Measurements from ENCODE around the gene HSD17B3. TPM values are rescaled to one million over a fixed set of nuclear protein-coding genes. Genes with fewer than 3 reads are reported as not detected.

HSD17B3 gene
- total RNA-seq, 1 experiment from 2014 or later = not detected

DNA sequence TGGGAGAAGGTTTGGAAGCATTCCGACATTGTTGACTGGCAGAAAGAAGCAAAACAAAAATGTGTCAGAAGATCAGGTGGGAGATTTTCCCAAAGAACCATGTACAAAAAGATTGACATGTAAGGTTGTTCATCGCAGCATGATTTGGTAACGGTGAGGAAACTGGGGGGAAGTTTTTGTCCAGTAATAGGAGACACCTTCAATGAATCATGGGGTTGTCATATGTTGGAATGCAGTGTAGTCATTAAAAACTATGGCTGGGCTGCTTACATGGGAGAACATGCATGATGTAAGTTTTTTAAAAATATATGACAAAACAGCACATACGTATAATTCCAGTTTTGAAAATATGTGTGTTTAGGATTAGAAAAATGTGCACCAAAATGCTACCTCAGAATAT lies 50.5 kb downstream of the HSD17B3 start:
- DNase-seq = no peak
- Histone ChIP-seq H3F3A (ENCODE audit: insufficient read depth, low read depth) (no peaks in the 10 kb centered on the region), H3K4me3 (no peak overlapping the region), H3K9me3 (ENCODE audit: insufficient read depth, low read depth) (no peaks in the 10 kb centered on the region), H3K36me3 (ENCODE audit: low read depth) (no peaks in the 10 kb centered on the region), H3K27me3 (ENCODE audit: insufficient read depth, low read depth) (no peaks in the 10 kb centered on the region), H3K27ac (no peak overlapping the region), H4K20me1 (ENCODE audit: insufficient read depth) (no peaks in the 10 kb centered on the region), H3K9me2 (ENCODE audit: insufficient read depth) (no peaks in the 10 kb centered on the region), H3K4me1 (replicated peaks; ENCODE audit: insufficient read depth) (no peaks in the 10 kb centered on the region), H3K79me2 (ENCODE audit: low read depth) (no peaks in the 10 kb centered on the region), H2AFZ (no peak overlapping the region), H3K4me2 (no peak overlapping the region)
- no TSS peak for BruUV-seq (replicated peaks)
- ChIA-PET CTCF (no interaction called here), POLR2A (ENCODE audit: unreplicated experiment) (no interaction called here)
- intact Hi-C loops (cut with micrococcal nuclease; ENCODE audit: unreplicated experiment) = no loop called here
- TF ChIP-seq, protein P1, sequence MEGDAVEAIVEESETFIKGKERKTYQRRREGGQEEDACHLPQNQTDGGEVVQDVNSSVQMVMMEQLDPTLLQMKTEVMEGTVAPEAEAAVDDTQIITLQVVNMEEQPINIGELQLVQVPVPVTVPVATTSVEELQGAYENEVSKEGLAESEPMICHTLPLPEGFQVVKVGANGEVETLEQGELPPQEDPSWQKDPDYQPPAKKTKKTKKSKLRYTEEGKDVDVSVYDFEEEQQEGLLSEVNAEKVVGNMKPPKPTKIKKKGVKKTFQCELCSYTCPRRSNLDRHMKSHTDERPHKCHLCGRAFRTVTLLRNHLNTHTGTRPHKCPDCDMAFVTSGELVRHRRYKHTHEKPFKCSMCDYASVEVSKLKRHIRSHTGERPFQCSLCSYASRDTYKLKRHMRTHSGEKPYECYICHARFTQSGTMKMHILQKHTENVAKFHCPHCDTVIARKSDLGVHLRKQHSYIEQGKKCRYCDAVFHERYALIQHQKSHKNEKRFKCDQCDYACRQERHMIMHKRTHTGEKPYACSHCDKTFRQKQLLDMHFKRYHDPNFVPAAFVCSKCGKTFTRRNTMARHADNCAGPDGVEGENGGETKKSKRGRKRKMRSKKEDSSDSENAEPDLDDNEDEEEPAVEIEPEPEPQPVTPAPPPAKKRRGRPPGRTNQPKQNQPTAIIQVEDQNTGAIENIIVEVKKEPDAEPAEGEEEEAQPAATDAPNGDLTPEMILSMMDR (conservative IDR thresholded peaks at IDR 0.05) = no peak
- TF ChIP-seq EZH2 (IDR thresholded peaks at IDR 0.05; ENCODE audit: low read depth) = no peak

DNA sequence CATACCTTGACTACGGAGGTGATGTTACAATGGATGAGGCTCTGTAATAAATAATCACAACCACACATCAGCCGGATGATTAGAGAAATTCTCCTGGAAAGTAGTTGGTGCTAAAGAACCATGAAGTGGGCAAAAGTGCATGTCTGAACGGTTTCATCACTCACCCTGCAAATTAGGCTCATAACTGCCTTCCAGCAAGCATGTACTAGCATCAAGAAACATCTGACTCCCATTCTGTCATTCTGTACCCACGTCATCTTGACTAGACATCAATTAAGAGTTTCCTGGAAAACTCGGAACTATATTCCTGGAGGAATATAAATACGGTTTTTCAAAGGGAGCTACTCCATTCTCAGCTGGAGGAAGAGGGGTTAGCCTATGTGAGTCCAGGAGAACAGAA lies 52.2 kb downstream of the HSD17B3 start:
- Histone ChIP-seq H3F3A (ENCODE audit: insufficient read depth, low read depth) (no peaks in the 10 kb centered on the region), H3K4me2 (no peak overlapping the region), H3K9me2 (ENCODE audit: insufficient read depth) (no peaks in the 10 kb centered on the region), H3K36me3 (ENCODE audit: low read depth) (no peaks in the 10 kb centered on the region), H2AFZ (no peak overlapping the region), H3K27ac (no peak overlapping the region), H4K20me1 (ENCODE audit: insufficient read depth) (no peaks in the 10 kb centered on the region), H3K9me3 (ENCODE audit: insufficient read depth, low read depth) (no peaks in the 10 kb centered on the region), H3K79me2 (ENCODE audit: low read depth) (no peaks in the 10 kb centered on the region), H3K27me3 (ENCODE audit: insufficient read depth, low read depth) (no peaks in the 10 kb centered on the region), H3K4me1 (replicated peaks; ENCODE audit: insufficient read depth) (no peaks in the 10 kb centered on the region), H3K4me3 (no peak overlapping the region)
- DNase-seq = no peak
- TF ChIP-seq, protein P1 (conservative IDR thresholded peaks at IDR 0.05) = no peak
- TF ChIP-seq EZH2 (IDR thresholded peaks at IDR 0.05; ENCODE audit: low read depth) = no peak
- intact Hi-C loops (cut with micrococcal nuclease; ENCODE audit: unreplicated experiment) = no loop called here
- no TSS peak for BruUV-seq (replicated peaks)
- POLR2A ChIA-PET (ENCODE audit: unreplicated experiment) = no interaction called here
- CTCF ChIA-PET = interaction anchor here (0.6 kb wide), 1 partner anchor 643 kb away, joined by 3 read pairs; no protein-coding TSS in a partner anchor

DNA sequence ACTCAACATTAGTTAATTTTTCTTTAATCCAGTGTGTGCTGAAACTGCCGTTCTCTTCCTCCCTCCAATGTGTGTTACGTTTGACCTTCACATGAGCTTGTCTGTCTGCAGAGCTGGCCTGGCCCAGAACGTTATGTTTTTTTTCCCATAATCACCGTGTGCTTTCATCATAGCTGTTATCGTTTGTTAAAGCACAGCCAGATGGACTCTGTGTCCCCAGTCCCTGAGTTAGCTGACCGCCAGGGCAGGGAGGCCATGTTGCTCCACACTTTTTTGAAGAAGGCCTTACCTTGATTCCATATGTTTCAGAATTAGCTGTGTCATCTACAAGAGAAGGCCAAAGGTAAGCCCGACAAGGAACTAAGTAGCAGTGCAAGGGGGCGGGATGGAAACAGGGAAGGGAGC lies 55.7 kb downstream of the HSD17B3 start:
- no peaks in the 10 kb centered on the region for H3F3A ChIP-seq (ENCODE audit: insufficient read depth, low read depth)
- no peak overlapping the region for H3K4me3 ChIP-seq
- H3K9me2 ChIP-seq (ENCODE audit: insufficient read depth) = no peaks in the 10 kb centered on the region
- no peaks in the 10 kb centered on the region for H3K4me1 ChIP-seq (replicated peaks; ENCODE audit: insufficient read depth)
- H3K4me2 ChIP-seq = no peak overlapping the region
- peaks cover 7% of the 10 kb centered on the region; the same call in 1 of the 2 replicates for H3K27me3 ChIP-seq (ENCODE audit: insufficient read depth, low read depth)
- H2AFZ ChIP-seq = no peak overlapping the region
- no peaks in the 10 kb centered on the region for H3K9me3 ChIP-seq (ENCODE audit: insufficient read depth, low read depth)
- no TSS peak for BruUV-seq (replicated peaks)
- no peak for DNase-seq
- no peaks in the 10 kb centered on the region for H4K20me1 ChIP-seq (ENCODE audit: insufficient read depth)
- no peaks in the 10 kb centered on the region for H3K36me3 ChIP-seq (ENCODE audit: low read depth)
- ChIA-PET CTCF (interaction anchor here (0.9 kb wide), 1 partner anchor 51 kb away, joined by 3 read pairs; no protein-coding TSS in a partner anchor), POLR2A (ENCODE audit: unreplicated experiment) (no interaction called here)
- intact Hi-C loops (cut with micrococcal nuclease; ENCODE audit: unreplicated experiment) = no loop called here
- TF ChIP-seq, protein P1 (conservative IDR thresholded peaks at IDR 0.05) = no peak
- no peak for TF ChIP-seq EZH2 (IDR thresholded peaks at IDR 0.05; ENCODE audit: low read depth)
- no peak overlapping the region for H3K27ac ChIP-seq
- no peaks in the 10 kb centered on the region for H3K79me2 ChIP-seq (ENCODE audit: low read depth)

Data from PC-9 (cell line).